ENCODE measurements around the gene WDR76.
"Not testable (repeated sequence)": the region's sequence is repeated elsewhere in the genome, so short reads cannot be mapped to it uniquely, and the experiment has no call there.

Gene WDR76

DNA sequence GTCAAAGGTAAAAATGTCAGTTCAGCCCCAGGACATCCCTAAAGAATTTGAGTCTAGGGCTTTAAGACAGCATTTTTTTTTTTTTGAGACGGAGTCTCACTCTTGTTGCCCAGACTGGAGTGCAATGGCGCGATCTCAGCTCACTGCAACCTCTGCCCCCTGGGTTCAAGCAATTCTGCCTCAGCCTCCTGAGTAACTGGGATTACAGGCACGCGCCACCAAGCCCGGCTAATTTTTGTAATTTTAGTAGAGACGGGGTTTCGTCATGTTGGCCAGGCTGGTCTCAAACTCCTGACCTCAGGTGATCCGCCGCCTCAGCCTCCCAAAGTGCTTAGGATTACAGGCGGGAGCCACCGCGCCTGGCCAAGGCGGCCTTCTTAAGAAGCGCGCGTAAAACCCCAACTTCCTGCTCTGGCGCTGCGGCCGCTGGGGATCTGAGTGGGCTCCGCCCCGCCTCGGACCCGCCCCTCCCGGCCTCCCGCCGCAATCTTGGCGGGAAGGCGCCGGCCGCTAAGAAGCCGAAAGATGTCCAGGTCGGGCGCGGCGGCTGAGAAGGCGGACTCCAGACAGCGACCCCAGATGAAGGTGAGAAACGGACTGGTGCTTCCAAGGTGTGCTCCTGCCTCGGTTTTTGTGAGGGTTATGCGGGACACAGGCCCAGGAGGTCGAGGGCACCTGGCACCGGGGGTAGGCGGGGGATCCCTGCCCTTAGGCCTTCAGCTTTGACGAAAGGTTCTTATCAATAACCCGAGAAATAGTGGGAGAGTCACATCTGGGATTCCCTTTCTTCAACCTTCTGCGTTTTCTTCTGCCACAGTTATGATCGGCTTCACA, at the start of gene WDR76:
Gene WDR76 (plus strand): TSS at position 495 of the 834 bp plus-strand sequence. CDS start 31 bp downstream, at position 526.
- DNase-seq (ENCODE audit: low read depth) = no peak

GRCh38 chr15:43777267-43777914, 49.4 kb upstream of the WDR76 start:
- DNase-seq (ENCODE audit: low read depth) = no peak

DNA sequence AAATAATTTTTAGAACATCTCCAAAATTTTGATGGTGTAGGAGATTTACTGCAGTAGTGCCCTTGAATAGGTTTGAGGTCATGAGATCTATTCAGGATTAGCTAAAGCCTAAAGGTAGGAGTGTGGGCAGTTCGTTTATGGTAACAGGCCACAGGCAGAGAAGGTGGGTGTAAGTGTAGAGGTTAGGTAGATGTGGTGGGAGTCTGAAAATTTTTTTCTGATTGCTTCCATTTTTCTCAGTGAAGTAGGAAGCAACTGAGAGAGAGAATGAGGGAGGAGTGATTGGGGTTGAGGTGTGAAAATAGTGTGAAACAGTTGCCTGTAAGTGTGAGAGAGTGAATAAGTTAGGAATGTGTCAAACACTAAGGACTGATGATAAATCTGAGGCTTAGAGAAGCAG, 47.8 kb upstream of the WDR76 start:
- no peak for DNase-seq (ENCODE audit: low read depth)

DNA sequence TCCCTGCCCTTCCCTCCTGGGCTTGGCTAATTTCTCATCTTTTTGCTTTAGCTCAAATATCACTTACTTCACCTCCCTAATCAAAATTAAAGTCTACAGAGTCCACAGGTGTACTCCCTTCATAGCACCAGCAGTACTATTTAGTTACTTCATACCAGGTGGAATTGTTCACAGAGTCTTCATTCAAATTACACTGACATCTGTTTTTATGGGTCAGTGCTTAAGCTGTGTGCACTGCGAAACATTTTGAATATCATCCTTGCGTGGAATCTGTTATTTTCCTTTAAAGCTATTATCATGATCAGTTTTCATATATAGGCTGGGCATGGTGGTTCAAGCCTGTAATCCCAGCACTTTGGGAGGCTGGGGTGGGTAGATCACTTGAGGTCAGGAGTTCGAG, 37.4 kb upstream of the WDR76 start:
- no peak for DNase-seq (ENCODE audit: low read depth)

DNA sequence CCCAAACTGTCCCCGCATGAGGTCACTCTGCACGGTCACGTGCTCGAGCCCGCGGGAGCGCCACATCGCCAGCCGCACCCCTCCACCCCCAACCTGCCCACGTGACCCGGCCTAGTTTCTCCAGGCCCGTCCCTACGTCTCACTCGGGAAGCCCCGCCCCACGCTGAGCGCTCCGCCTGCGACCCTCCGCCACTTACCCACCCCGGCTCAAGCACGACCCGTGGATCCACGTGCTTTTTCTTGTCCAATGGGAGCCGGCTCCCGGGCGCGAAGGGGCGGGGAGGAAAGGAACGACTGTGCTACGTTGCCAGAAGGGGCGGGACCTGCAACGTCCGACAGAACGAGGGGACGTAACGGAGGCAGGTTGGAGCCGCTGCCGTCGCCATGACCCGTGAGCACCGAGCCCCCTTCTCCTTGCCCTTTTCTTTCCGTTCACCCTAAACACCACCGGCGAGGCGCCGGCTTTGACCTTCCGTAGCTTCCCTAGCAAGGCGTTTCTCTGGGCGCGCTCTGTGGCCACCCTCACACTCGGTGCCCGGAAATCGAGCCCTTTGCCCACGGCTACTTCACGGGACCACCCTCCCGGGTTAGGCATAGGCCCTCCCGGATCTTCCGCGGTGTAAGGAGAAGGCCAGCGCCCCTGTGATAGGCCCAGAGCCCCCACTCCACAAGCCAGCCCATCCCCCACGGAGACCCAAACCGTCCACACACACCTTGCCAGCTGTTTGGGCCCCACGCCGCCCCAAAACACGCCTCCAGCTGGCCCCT, 34.6 kb upstream of the WDR76 start, which contains the start of gene SERF2:
Gene SERF2 (plus strand): TSS at position 328 of the 768 bp plus-strand sequence. CDS start 57 bp downstream, at position 385.
- peak; percentile 93 for DNase-seq (ENCODE audit: low read depth)

- DNase-seq (ENCODE audit: low read depth) = no peak
Observed at GRCh38 chr15:43792761-43793476, 33.9 kb upstream of the WDR76 start.

- DNase-seq (ENCODE audit: low read depth) = no peak
Observed at GRCh38 chr15:43793647-43794046, 33.2 kb upstream of the WDR76 start.

- DNase-seq (ENCODE audit: low read depth) = no peak
Observed at GRCh38 chr15:43794269-43795037, 32.3 kb upstream of the WDR76 start.

- DNase-seq (ENCODE audit: low read depth) = no peak
Observed at GRCh38 chr15:43795197-43795596, 31.6 kb upstream of the WDR76 start.

DNA sequence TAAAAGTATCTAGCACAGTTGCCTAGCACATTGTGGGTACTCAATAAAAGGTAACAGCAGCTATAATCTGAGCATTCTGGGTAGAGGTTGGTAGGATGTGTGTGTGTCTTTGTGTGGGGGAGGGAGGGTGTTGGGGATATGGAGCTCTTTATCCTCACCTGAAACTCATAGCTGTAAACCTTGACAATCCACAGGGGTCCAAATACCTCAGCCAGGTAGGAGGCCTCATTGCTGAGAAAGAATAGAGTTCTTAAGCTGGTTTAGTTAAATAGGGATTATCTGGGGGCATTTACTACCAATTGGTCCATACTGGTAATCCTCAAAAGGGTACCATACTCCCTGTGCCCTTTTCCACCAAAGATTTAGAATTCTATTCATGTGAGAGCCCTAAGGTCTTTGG, 30.8 kb upstream of the WDR76 start:
- no peak for DNase-seq (ENCODE audit: low read depth)

GRCh38 chr15:43796566-43796965, 30.2 kb upstream of the WDR76 start:
- DNase-seq (ENCODE audit: low read depth) = no peak

DNA sequence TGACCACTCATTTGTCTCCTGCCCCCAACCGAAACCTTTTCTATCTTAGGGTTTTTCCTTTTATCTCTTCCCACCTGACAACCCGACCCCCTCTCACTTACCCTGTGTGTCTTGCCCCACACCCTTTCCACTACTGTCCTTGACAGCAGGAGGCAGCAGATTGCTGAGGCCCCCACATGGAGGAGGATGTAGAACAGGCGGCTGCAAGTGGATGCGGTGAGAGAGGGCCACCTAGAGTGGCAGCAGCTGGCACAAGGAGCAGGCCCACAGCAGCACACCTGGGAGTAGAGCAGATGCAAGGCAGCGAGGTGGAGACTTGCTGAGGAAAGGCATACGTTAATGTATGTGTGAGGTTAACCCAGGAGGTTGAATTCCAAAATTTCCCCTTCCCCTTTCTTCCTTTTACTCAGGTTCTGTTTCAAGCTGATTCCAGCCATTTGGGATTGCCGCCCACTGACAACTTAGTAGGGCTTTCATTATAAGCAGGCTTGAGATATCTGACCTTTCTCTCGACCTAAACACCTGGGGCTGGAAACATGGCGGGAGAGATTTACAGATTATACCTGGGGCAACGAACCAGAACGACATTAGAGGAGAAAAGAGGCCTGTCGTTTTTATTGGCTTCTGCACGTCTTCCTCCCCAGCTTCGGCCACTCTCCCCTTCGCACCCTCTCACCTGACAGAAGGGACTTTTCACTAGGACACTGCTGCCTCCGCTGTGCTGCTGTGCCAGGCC, 27.4 kb upstream of the WDR76 start:
- no peak for DNase-seq (ENCODE audit: low read depth)

- no peak for DNase-seq (ENCODE audit: low read depth)
Observed at GRCh38 chr15:43799945-43800285, 26.9 kb upstream of the WDR76 start, which contains the start of gene SERINC4. Gene SERINC4, minus strand, starts transcription at chr15:43800220. Its CDS starts 234 bp downstream, at chr15:43799986.

- DNase-seq (ENCODE audit: low read depth) = no peak
Observed at GRCh38 chr15:43800286-43801141, 26.3 kb upstream of the WDR76 start, which contains the start of gene HYPK. Gene HYPK, plus strand, starts transcription at chr15:43800599. Its CDS starts 24 bp downstream, at chr15:43800623.

DNA sequence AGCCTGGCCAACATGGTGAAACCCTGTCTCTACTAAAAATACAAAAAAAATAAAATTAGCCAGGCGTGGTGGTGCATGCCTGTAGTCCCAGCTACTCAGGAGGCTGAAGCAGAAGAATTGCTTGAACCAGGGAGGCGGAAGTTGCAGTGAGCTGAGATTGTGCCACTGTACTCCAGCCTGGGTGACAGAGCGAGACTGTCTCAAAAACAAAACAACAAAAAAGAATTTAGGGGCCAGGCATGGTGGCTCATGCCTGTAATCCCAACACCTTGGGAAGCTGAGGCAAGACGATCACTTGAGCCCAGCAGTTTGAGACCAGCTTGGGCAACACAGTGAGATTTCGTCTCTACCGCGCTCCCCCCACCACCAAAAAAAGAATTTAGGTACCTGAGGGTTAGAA, 24.1 kb upstream of the WDR76 start:
- not testable (repeated sequence) for DNase-seq (ENCODE audit: low read depth)

GRCh38 chr15:43808435-43808950, 18.3 kb upstream of the WDR76 start:
- DNase-seq (ENCODE audit: low read depth) = no peak

DNA sequence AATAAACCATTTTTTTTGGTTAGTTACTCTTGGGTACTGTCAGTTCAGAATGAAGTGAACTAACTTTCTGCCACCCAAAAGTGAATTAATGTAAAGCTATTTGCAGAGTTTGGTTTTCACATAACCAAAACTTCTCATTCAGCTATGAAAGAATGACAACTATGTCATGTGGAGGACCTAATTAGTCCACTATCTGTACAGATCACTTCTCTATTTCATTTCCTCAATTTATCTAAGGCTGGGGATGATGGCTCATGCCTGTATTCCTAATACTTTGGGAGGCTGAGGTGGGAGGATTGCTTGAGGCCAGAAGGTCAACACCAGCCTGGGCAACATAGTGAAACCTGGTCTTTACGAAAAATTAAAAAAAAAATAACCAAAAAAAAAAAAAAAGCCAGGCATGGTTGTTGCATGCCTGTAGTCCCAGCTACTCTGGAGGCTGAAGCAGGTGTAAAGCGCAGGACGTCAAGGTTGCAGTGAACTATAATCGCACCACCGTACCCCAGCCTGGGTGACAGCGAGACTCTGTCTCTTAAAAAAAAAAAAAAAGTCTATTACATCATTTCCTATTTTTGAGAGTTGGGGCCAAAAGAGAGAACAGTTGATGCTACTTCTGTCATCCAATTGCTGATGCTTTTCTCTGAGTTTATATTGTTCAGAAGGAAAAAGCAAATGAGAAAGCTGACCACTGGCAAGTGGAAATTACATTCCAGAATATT, 17.7 kb upstream of the WDR76 start:
- no peak for DNase-seq (ENCODE audit: low read depth)

- DNase-seq (ENCODE audit: low read depth) = not testable (repeated sequence)
Observed at GRCh38 chr15:43815064-43815463, 11.7 kb upstream of the WDR76 start.

Data from GM04503 (cell line).